MCF 10A (cell line): ENCODE results near the gene PDZRN4. TPM values are rescaled to one million over a fixed set of nuclear protein-coding genes. Genes with fewer than 3 reads are reported as not detected.
A peak's percentile ranks its signal among the peaks of the same experiment; 100 is the strongest.

Experiments used
- BruUV-seq: library from RNA; stranded (reverse); fragments of 400-500 nt; replicated peaks from 2 replicates; lab custom pipeline; 2021; lab: Mats Ljungman, UMichigan
- CTCF ChIA-PET: fragments of 300-600 bp; sonication (Branson Sonifier 250); formaldehyde crosslinking; extraction: SDS; loops from one replicate; lab custom pipeline; 2021; ENCODE audit warnings: antibody characterized with exemption, inconsistent platforms; lab: Yijun Ruan, JAX
- POLR2A ChIA-PET: fragments of 300-600, 350-650 bp; sonication (Branson Sonifier 250); formaldehyde crosslinking; extraction: SDS; loops from one replicate; lab custom pipeline; 2020; ENCODE audit warnings: antibody characterized with exemption, inconsistent platforms; lab: Yijun Ruan, JAX
- DNase-seq: peaks from one replicate; pipeline ENCODE4 v3.0.0-alpha.2; 2018; ENCODE audit not compliant: unreplicated experiment
- H3K27ac Mint-ChIP-seq: one replicate; pipeline ENCODE4 v1.8.0; 2022; ENCODE audit warnings: mild to moderate bottlenecking, low read depth, mixed read lengths; ENCODE audit not compliant: unreplicated experiment
- H3K27me3 Mint-ChIP-seq: one replicate; pipeline ENCODE4 v1.8.0; 2022; ENCODE audit warnings: mixed read lengths; ENCODE audit not compliant: insufficient read depth, unreplicated experiment
- H3K36me3 Mint-ChIP-seq: one replicate; pipeline ENCODE4 v1.8.0; 2022; ENCODE audit warnings: mild to moderate bottlenecking, moderate library complexity, mixed read lengths; ENCODE audit not compliant: insufficient read depth, unreplicated experiment
- H3K4me1 Mint-ChIP-seq: one replicate; pipeline ENCODE4 v1.8.0; 2022; ENCODE audit warnings: mixed read lengths; ENCODE audit not compliant: insufficient read depth, unreplicated experiment
- H3K4me3 Mint-ChIP-seq: one replicate; pipeline ENCODE4 v1.8.0; 2022; ENCODE audit warnings: mild to moderate bottlenecking, moderate library complexity, mixed read lengths; ENCODE audit not compliant: unreplicated experiment
- H3K9me3 Mint-ChIP-seq: one replicate; pipeline ENCODE4 v1.8.0; 2022; ENCODE audit warnings: mixed read lengths; ENCODE audit not compliant: unreplicated experiment
- CTCF ChIP-seq: fragments of 200-600 bp; IDR thresholded peaks from one replicate; pipeline ENCODE4 v1.8.0; 2022; ENCODE audit warnings: antibody characterized with exemption, mild to moderate bottlenecking; ENCODE audit not compliant: unreplicated experiment
- intact Hi-C: fragments of 100-400 bp; cut with micrococcal nuclease; formaldehyde crosslinking; loops from 2 replicates; pipeline ENCODE4 v1.14.1; 2022
- total RNA-seq: library from RNA; stranded (reverse); gene quantifications from 2 replicates; pipeline ENCODE4 v1.2.3, GENCODE V29; 2022

The PDZRN4 gene
- total RNA-seq, 1 experiment from 2014 or later, result not detected

DNA sequence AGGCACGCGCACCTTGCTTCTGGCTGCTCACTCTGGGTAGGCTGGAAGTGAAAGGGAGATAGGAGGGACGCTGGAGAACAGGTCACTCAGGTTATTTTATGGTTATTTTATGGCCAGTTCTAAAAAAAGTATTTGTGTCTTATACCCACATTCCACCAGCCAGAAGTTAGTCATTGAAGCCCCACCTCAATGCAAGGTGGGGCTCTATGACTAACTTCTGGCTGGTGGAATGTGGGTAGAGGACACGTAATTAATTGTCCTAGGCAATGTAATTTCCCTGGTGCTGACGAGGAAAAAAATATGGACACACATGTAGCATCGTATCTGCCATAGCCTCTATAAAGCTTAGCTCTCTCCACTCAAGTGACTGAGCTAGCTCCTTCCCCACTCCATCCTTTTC, 104.9 kb downstream of the PDZRN4 start:
- Mint-ChIP-seq H3K9me3 (no peaks in the 10 kb centered on the region), H3K36me3 (no peaks in the 10 kb centered on the region), H3K4me3 (peak overlapping the region; percentile 40), H3K27ac (no peak overlapping the region), H3K27me3 (no peaks in the 10 kb centered on the region), H3K4me1 (peaks cover 16% of the 10 kb centered on the region)
- ChIA-PET CTCF (interaction anchor here (0.6 to 0.7 kb wide), 2 partner anchors 733 to 1133 kb away, joined by 3 read pairs; no protein-coding TSS in a partner anchor), POLR2A (no interaction called here)
- no peak for TF ChIP-seq CTCF
- DNase-seq, result peak; percentile 40
- intact Hi-C loops, result no loop called here
- BruUV-seq, result no TSS peak

- no TSS peak for BruUV-seq
- Mint-ChIP-seq H3K4me1 (peaks cover 16% of the 10 kb centered on the region), H3K4me3 (peak overlapping the region; percentile 40), H3K36me3 (no peaks in the 10 kb centered on the region), H3K9me3 (no peaks in the 10 kb centered on the region), H3K27me3 (no peaks in the 10 kb centered on the region), H3K27ac (no peak overlapping the region)
- CTCF ChIA-PET, result no interaction called here
- DNase-seq, result no peak
- intact Hi-C loops, result no loop called here
- TF ChIP-seq CTCF, result no peak
- POLR2A ChIA-PET, result no interaction called here
These were observed 105.3 kb downstream of the PDZRN4 start for GRCh38 chr12:41293461-41293860.

DNA sequence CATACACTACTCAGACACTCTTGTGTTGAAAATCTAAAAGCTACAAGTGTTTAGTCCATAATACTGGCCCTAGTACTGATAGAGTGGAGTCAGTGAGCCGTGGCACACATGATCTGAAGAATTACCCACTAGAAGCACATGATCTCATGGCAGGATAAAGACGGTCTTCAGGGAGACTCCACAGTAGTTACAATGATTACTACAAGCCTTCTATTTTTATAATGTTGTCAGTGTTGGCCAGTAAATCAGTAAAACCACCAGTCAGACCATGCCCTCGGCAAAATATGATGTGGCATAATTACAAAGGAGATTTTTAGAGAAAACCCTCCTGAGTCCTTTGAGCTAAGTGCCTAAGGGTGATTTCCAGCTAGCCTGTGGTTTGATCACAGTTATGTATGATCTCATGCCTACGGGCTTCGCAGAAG, 114.9 kb downstream of the PDZRN4 start:
- Mint-ChIP-seq H3K4me3 (no peak overlapping the region), H3K27me3 (peaks cover 25% of the 10 kb centered on the region), H3K9me3 (no peaks in the 10 kb centered on the region), H3K36me3 (no peaks in the 10 kb centered on the region), H3K27ac (no peak overlapping the region), H3K4me1 (no peaks in the 10 kb centered on the region)
- ChIA-PET CTCF (interaction anchor here (0.6 kb wide), 2 partner anchors 64 to 294 kb away, joined by 3 to 4 read pairs; no protein-coding TSS in a partner anchor), POLR2A (no interaction called here)
- no peak for TF ChIP-seq CTCF
- no TSS peak for BruUV-seq
- no peak for DNase-seq
- intact Hi-C loops, result no loop called here

- no TSS peak for BruUV-seq
- no peak for DNase-seq
- intact Hi-C loops, result no loop called here
- Mint-ChIP-seq H3K9me3 (no peaks in the 10 kb centered on the region), H3K4me3 (no peak overlapping the region), H3K27ac (no peak overlapping the region), H3K36me3 (no peaks in the 10 kb centered on the region), H3K27me3 (peaks cover 25% of the 10 kb centered on the region), H3K4me1 (no peaks in the 10 kb centered on the region)
- CTCF ChIA-PET, result no interaction called here
- POLR2A ChIA-PET, result no interaction called here
- no peak for TF ChIP-seq CTCF
These were observed 116.4 kb downstream of the PDZRN4 start for GRCh38 chr12:41304526-41304925.
